ENCODE results near the gene TIMP3.

The TIMP3 gene

DNA sequence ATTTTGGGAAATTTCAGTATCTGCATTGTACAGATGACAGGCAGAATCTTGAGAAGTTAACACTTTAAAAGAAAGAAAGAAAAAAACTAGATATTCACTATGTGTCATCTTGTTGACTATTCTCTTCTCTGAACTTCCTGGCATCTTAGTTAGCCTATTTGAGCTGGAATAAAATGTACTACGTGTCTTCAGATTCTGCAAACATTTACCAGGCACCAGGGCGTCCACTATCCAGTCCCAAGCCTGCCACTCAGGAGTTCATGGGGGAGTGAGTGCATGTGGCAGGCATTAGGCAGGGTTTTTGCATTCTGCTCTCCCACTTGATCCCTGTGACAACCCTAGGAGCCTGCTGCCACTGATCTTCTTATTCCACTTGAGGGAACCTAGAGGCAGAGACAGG is 25.0 kb downstream of the TIMP3 start:
- no peaks in the 10 kb centered on the region for H3K9me3 Mint-ChIP-seq
- no peak overlapping the region for H3K27ac Mint-ChIP-seq
- no peaks in the 10 kb centered on the region for H3K4me1 Mint-ChIP-seq (ENCODE audit: low read depth)
- H3K27me3 Mint-ChIP-seq (ENCODE audit: low read depth) = no peaks in the 10 kb centered on the region
- H3K4me3 Mint-ChIP-seq = no peak overlapping the region
- no peaks in the 10 kb centered on the region for H3K36me3 Mint-ChIP-seq (ENCODE audit: low read depth)

DNA sequence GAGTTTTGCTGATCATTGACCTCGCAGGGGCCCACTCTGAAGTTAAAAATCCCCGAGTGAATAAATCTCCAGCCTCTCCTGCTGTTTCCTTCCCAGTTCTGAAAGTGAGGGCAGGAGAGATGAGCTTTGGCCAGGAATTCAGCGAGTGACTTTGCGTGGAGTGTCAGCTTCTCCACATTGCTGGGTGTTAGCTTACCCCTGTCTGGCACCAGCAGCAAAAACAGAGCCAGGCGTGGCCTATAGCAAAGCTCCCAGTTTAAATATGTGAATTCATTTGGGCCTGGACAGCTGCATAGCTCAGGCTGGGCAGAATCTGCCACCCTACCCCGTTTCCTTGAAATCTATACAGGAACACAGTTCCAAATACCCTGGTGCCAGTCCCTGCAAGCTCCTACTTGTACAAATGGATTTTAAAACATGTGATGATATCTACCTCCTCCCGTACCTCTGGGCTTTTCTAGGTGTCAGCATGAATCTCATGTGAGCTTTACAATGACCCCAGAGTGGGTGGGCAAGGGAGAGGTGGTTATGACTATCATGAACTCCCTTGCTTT is 25.6 kb downstream of the TIMP3 start:
- Mint-ChIP-seq H3K4me3 (no peak overlapping the region), H3K36me3 (ENCODE audit: low read depth) (no peaks in the 10 kb centered on the region), H3K9me3 (no peaks in the 10 kb centered on the region), H3K27ac (no peak overlapping the region), H3K4me1 (ENCODE audit: low read depth) (peaks cover 2% of the 10 kb centered on the region), H3K27me3 (ENCODE audit: low read depth) (no peaks in the 10 kb centered on the region)

DNA sequence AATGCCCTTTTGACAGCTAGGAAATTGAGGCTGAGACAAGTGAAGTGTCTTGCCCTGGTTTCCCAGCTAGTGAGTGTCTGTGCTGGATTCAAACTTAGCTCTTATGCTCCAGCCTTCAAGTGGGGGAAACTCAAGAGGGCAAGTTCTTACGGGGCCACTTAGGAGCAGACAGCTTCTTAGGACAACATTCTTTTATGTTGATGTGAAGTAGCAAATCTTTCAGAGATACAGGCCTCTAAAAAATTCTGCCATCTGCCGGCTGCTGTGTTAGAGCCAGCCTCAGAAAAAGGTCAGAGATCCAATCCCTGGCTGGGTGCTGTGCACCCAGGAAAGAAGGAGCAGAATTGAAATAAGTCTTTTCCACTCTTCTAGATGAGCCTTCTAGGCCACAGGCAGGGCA is 26.6 kb downstream of the TIMP3 start:
- no peak overlapping the region for H3K4me3 Mint-ChIP-seq
- no peaks in the 10 kb centered on the region for H3K36me3 Mint-ChIP-seq (ENCODE audit: low read depth)
- H3K4me1 Mint-ChIP-seq (ENCODE audit: low read depth) = peaks cover 3% of the 10 kb centered on the region
- no peak overlapping the region for H3K27ac Mint-ChIP-seq
- H3K27me3 Mint-ChIP-seq (ENCODE audit: low read depth) = no peaks in the 10 kb centered on the region
- H3K9me3 Mint-ChIP-seq = no peaks in the 10 kb centered on the region

DNA sequence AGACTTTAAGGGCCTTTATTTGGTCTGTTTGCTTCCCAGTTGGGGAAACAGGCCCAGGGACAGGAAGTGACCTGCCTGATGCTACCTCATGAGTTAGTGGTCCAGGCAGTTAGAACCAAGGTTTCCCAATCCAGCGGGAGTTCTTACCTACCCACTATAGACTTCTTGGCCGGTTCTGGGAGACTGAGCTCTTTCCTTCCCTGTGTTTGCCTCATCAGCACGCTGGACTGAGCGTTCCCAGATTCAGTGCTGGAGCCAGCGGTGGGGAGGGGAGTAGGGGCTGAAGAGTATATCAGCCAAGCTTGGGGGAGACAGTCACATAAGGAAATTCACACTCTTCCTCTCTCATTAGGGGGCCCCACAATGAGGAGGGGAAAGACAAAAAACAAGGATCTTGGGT is 27.1 kb downstream of the TIMP3 start:
- Mint-ChIP-seq H3K36me3 (ENCODE audit: low read depth) (no peaks in the 10 kb centered on the region), H3K9me3 (no peaks in the 10 kb centered on the region), H3K4me1 (ENCODE audit: low read depth) (peaks cover 3% of the 10 kb centered on the region), H3K4me3 (no peak overlapping the region), H3K27ac (no peak overlapping the region), H3K27me3 (ENCODE audit: low read depth) (no peaks in the 10 kb centered on the region)

- H3K27me3 Mint-ChIP-seq (ENCODE audit: low read depth) = no peaks in the 10 kb centered on the region
These were observed 27.9 kb downstream of the TIMP3 start for GRCh38 chr22:32829451-32829851.

GRCh38 chr22:32830473-32830872 is 29.0 kb downstream of the TIMP3 start:
- no peak overlapping the region for H3K4me3 Mint-ChIP-seq
- peaks cover 3% of the 10 kb centered on the region for H3K4me1 Mint-ChIP-seq (ENCODE audit: low read depth)
- no peaks in the 10 kb centered on the region for H3K36me3 Mint-ChIP-seq (ENCODE audit: low read depth)
- H3K9me3 Mint-ChIP-seq = no peaks in the 10 kb centered on the region
- H3K27ac Mint-ChIP-seq = no peak overlapping the region
- H3K27me3 Mint-ChIP-seq (ENCODE audit: low read depth) = no peaks in the 10 kb centered on the region

More at GRCh38 chr22:32829451-32829851, 27.9 kb downstream of the TIMP3 start:
- Mint-ChIP-seq H3K4me1 (ENCODE audit: low read depth) (peaks cover 3% of the 10 kb centered on the region), H3K36me3 (ENCODE audit: low read depth) (no peaks in the 10 kb centered on the region), H3K9me3 (no peaks in the 10 kb centered on the region), H3K4me3 (no peak overlapping the region), H3K27ac (no peak overlapping the region)

DNA sequence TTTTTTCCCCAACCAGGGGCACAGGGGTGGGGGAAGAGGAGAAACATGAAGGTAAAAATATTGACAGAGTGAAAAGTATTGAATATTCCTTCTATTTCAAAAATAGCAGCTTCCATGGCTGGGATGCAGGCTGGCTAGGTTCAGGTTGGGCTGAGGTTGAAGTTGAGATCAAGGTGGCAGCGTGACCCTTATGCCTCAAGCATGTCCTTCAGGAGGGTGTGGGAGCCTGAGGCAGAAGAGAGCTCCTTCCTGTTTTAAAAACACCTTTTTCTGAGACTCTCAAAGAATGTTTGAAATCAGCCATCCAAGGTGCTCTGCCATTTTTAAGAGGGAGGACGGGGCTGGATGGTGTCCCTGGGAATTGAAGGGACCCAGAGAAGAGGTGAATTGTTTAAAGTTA is 29.5 kb downstream of the TIMP3 start:
- no peaks in the 10 kb centered on the region for H3K9me3 Mint-ChIP-seq
- no peaks in the 10 kb centered on the region for H3K36me3 Mint-ChIP-seq (ENCODE audit: low read depth)
- no peaks in the 10 kb centered on the region for H3K27me3 Mint-ChIP-seq (ENCODE audit: low read depth)
- H3K27ac Mint-ChIP-seq = no peak overlapping the region
- no peak overlapping the region for H3K4me3 Mint-ChIP-seq
- H3K4me1 Mint-ChIP-seq (ENCODE audit: low read depth) = peaks cover 3% of the 10 kb centered on the region

GRCh38 chr22:32831584-32831983 is 30.1 kb downstream of the TIMP3 start:
- no peaks in the 10 kb centered on the region for H3K9me3 Mint-ChIP-seq
- H3K27ac Mint-ChIP-seq = no peak overlapping the region
- no peaks in the 10 kb centered on the region for H3K36me3 Mint-ChIP-seq (ENCODE audit: low read depth)
- H3K4me1 Mint-ChIP-seq (ENCODE audit: low read depth) = peaks cover 3% of the 10 kb centered on the region
- H3K27me3 Mint-ChIP-seq (ENCODE audit: low read depth) = no peaks in the 10 kb centered on the region
- no peak overlapping the region for H3K4me3 Mint-ChIP-seq

GRCh38 chr22:32832174-32832573 is 30.7 kb downstream of the TIMP3 start:
- no peaks in the 10 kb centered on the region for H3K9me3 Mint-ChIP-seq
- H3K27me3 Mint-ChIP-seq (ENCODE audit: low read depth) = no peaks in the 10 kb centered on the region
- no peak overlapping the region for H3K4me3 Mint-ChIP-seq
- no peak overlapping the region for H3K27ac Mint-ChIP-seq
- H3K4me1 Mint-ChIP-seq (ENCODE audit: low read depth) = peaks cover 3% of the 10 kb centered on the region
- H3K36me3 Mint-ChIP-seq (ENCODE audit: low read depth) = no peaks in the 10 kb centered on the region

DNA sequence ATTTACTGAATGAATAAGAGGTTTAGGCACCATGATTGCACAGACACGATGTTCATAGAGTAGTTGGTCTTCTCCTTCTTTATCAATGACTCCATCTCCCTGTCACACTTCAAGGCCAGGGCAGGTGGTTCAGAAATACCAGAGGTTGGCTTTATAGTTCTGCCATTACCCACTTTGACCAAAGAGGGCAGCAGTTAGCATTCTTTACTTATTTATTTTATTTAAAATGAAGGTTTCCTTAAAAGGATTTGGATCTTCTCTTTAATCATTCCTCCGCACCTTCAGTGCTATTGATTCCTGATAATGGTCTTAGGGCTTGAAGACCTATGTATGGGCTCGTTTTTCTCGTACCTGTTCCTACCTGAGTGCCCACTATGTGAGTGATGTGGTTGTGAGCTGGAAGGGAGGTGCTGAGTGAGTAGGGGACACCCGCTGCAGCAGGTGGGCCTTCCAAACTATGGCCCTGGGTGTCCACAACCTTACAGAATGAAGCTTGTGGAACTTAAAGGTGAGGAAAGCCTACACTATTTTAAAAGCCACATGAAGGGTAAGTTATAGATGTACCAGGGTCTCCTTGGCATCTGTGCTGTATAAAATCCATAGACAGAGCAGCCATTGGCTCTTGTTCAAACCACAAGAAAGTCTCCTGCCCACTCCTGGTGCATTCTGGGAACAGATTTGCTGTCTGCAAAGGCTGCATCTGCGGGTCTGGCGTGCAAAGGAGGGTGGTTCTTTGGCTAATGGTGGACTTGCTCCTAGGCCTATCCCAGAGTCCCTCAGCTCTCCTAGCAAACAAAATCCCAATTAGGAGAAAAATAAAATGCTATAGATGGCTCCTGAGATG is 35.0 kb downstream of the TIMP3 start:
- H3K27ac Mint-ChIP-seq = no peak overlapping the region
- no peak overlapping the region for H3K4me3 Mint-ChIP-seq
- no peaks in the 10 kb centered on the region for H3K36me3 Mint-ChIP-seq (ENCODE audit: low read depth)
- H3K4me1 Mint-ChIP-seq (ENCODE audit: low read depth) = peaks cover 3% of the 10 kb centered on the region
- H3K27me3 Mint-ChIP-seq (ENCODE audit: low read depth) = no peaks in the 10 kb centered on the region
- no peaks in the 10 kb centered on the region for H3K9me3 Mint-ChIP-seq

GRCh38 chr22:32837142-32837541 is 35.6 kb downstream of the TIMP3 start:
- peaks cover 1% of the 10 kb centered on the region for H3K4me1 Mint-ChIP-seq (ENCODE audit: low read depth)
- H3K27ac Mint-ChIP-seq = no peak overlapping the region
- no peaks in the 10 kb centered on the region for H3K36me3 Mint-ChIP-seq (ENCODE audit: low read depth)
- H3K9me3 Mint-ChIP-seq = no peaks in the 10 kb centered on the region
- no peak overlapping the region for H3K4me3 Mint-ChIP-seq
- H3K27me3 Mint-ChIP-seq (ENCODE audit: low read depth) = no peaks in the 10 kb centered on the region

GRCh38 chr22:32837803-32838202 is 36.3 kb downstream of the TIMP3 start:
- no peak overlapping the region for H3K27ac Mint-ChIP-seq
- H3K4me3 Mint-ChIP-seq = no peak overlapping the region
- no peaks in the 10 kb centered on the region for H3K36me3 Mint-ChIP-seq (ENCODE audit: low read depth)
- H3K9me3 Mint-ChIP-seq = no peaks in the 10 kb centered on the region
- no peaks in the 10 kb centered on the region for H3K4me1 Mint-ChIP-seq (ENCODE audit: low read depth)
- H3K27me3 Mint-ChIP-seq (ENCODE audit: low read depth) = no peaks in the 10 kb centered on the region

DNA sequence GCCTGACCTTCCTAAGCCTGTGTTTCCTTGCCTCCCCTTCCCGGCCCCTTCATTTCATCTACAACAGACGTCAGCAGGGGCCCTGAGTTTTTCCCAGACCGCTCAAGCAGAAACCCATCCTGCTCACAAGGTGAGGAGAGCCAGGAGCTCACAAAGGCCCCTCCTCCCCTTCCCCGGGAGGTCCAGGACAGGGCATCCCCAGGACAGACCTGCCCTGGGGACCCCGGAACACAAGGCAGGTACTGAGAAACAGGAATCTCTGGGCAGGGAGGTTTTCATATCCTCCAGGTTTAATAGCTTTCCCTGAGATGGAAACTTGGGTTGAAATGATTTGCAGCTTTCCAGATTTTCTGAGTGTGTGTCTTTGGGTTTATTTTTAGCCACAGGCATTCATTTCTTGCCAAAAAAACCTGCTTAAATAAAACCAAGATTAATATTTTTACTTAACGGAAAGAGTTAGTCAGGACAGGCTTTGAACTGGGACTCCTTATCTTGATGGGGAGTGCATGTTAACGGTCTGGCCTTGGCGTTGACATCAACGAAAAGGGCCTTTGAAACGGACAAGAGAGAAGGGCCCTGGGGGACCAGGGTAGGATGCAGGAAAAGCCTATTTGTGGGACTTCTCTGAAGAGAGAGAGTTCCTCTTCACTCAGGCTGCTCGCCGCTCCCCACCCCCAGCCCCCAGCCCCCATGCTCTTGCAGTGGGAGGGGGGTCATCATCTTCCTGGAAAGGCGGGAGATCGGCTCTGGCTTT is 38.5 kb downstream of the TIMP3 start:
- Mint-ChIP-seq H3K9me3 (no peaks in the 10 kb centered on the region), H3K27me3 (ENCODE audit: low read depth) (no peaks in the 10 kb centered on the region), H3K4me3 (no peak overlapping the region)

DNA sequence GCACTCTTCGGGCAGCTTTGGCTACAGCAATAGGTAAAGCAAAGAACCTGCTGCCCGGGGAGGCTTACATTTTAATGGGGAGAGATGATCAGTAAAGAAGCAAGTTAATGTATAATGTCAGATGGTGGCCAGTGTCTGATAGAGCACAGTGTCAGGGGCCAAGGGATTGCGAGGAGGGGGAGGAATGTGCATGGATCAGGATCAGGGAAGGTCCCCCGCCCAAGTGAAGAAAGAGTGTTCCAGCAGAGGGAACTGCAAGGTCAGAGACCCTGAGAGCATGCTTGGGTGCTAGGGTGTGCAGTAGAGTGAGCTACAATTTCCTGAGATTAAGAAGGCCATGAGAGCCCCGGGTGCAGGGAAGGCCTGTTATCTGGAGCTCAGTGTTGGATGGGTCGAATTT is 39.7 kb downstream of the TIMP3 start:
- Mint-ChIP-seq H3K27me3 (ENCODE audit: low read depth) (peaks cover 3% of the 10 kb centered on the region), H3K36me3 (ENCODE audit: low read depth) (no peaks in the 10 kb centered on the region), H3K4me3 (no peak overlapping the region), H3K4me1 (ENCODE audit: low read depth) (no peaks in the 10 kb centered on the region), H3K9me3 (no peaks in the 10 kb centered on the region), H3K27ac (no peak overlapping the region)

More for the DNA sequence above, 38.5 kb downstream of the TIMP3 start:
- Mint-ChIP-seq H3K4me1 (ENCODE audit: low read depth) (no peaks in the 10 kb centered on the region), H3K36me3 (ENCODE audit: low read depth) (no peaks in the 10 kb centered on the region), H3K27ac (no peak overlapping the region)

GRCh38 chr22:32842486-32842885 is 41.0 kb downstream of the TIMP3 start:
- Mint-ChIP-seq H3K4me1 (ENCODE audit: low read depth) (no peaks in the 10 kb centered on the region), H3K9me3 (no peaks in the 10 kb centered on the region), H3K36me3 (ENCODE audit: low read depth) (no peaks in the 10 kb centered on the region), H3K4me3 (no peak overlapping the region), H3K27me3 (ENCODE audit: low read depth) (peaks cover 3% of the 10 kb centered on the region), H3K27ac (no peak overlapping the region)

All from T-helper 1 cell treated with Interleukin-12 subunit alpha and Interleukin-12 subunit beta and Interleukin-4 antibody, amounts not matched to agents 30 μg/mL and 1 μg/mL, for 36 hours (primary cell).